Liver (tissue), 9 donors: ENCODE data around the gene SLC45A1. TPM values are rescaled to one million over a fixed set of nuclear protein-coding genes. Genes with fewer than 3 reads are reported as not detected.

Experiments used
- DNase-seq: peaks from one replicate; pipeline ENCODE4 v3.0.0-alpha.2; 2017; ENCODE audit warnings: low spot score
- H3K27ac ChIP-seq, 2 donors: one replicate each; pipeline ENCODE4 v1.7.0; 2013; ENCODE audit warnings: inconsistent platforms in 2 of 2, low read length in 2 of 2, control low read depth in 1 of 2, low read depth in 1 of 2, mild to moderate bottlenecking in 1 of 2
- H3K27me3 ChIP-seq, 4 donors: one replicate each; pipeline versions ENCODE4 v1.6.1 to v1.7.0; 2013; ENCODE audit warnings: low read length in 3 of 4, inconsistent platforms in 1 of 4, mild to moderate bottlenecking in 1 of 4, moderate library complexity in 1 of 4; ENCODE audit not compliant: control insufficient read depth in 4 of 4, insufficient read depth in 4 of 4
- H3K36me3 ChIP-seq, 4 donors: one replicate each; pipeline versions ENCODE4 v1.6.1 to v1.7.0; 2013; ENCODE audit warnings: low read length in 3 of 4, mild to moderate bottlenecking in 3 of 4, low read depth in 1 of 4, moderate library complexity in 1 of 4; ENCODE audit not compliant: control insufficient read depth in 4 of 4, insufficient read depth in 3 of 4
- H3K4me1 ChIP-seq, 4 donors: one replicate each; pipeline versions ENCODE4 v1.6.1 to v1.7.0; 2013; ENCODE audit warnings: low read length in 3 of 4, mild to moderate bottlenecking in 3 of 4, moderate library complexity in 1 of 4; ENCODE audit not compliant: control insufficient read depth in 4 of 4, insufficient read depth in 4 of 4
- H3K4me3 ChIP-seq, 3 donors: one replicate each; pipeline versions ENCODE4 v1.6.1 to v1.7.0; 2013; ENCODE audit warnings: low read length in 3 of 3, control low read depth in 1 of 3, low read depth in 1 of 3, mild to moderate bottlenecking in 1 of 3
- H3K9ac ChIP-seq, 2 donors: one replicate each; pipeline ENCODE4 v1.7.0; 2013; ENCODE audit warnings: low read length in 2 of 2, mild to moderate bottlenecking in 2 of 2, moderate library complexity in 2 of 2, control low read depth in 1 of 2, low read depth in 1 of 2
- H3K9me3 ChIP-seq, 4 donors: one replicate each; pipeline versions ENCODE4 v1.6.1 to v1.7.0; 2013; ENCODE audit warnings: low read length in 3 of 4; ENCODE audit not compliant: control insufficient read depth in 4 of 4
- ATF3 ChIP-seq: IDR thresholded peaks from 2 replicates; pipeline ENCODE4 v1.6.1; 2016; ENCODE audit warnings: antibody characterized with exemption
- CTCF ChIP-seq: fragments of 150-350 bp; IDR thresholded peaks from 2 replicates; pipeline ENCODE4 v1.5.1; 2017; ENCODE audit warnings: improper control_type of control experiment, low read depth, low read length; ENCODE audit not compliant: missing input control
- EGR1 ChIP-seq, 2 donors: IDR thresholded peaks; 2 replicates each; pipeline ENCODE4 v1.6.1; 2016 to 2018; ENCODE audit warnings: antibody characterized with exemption in 2 of 2, low read depth in 2 of 2
- GABPA ChIP-seq, 2 donors: IDR thresholded peaks in 1 of 2; conservative IDR thresholded peaks in 1 of 2; 2 replicates each; pipeline ENCODE4 v1.6.1; 2016; ENCODE audit warnings: antibody characterized with exemption in 2 of 2, mild to moderate bottlenecking in 1 of 2, moderate library complexity in 1 of 2
- HNF4A ChIP-seq, 2 donors: conservative IDR thresholded peaks; 2 replicates each; pipeline ENCODE4 v1.6.1; 2016; ENCODE audit warnings: antibody characterized with exemption in 2 of 2, mild to moderate bottlenecking in 2 of 2
- HNF4G ChIP-seq: IDR thresholded peaks from 2 replicates; pipeline ENCODE4 v1.6.1; 2016; ENCODE audit warnings: antibody characterized with exemption
- JUND ChIP-seq, 2 donors: IDR thresholded peaks; 2 replicates each; pipeline ENCODE4 v1.6.1; 2016; ENCODE audit warnings: antibody characterized with exemption in 2 of 2
- RAD21 ChIP-seq, 2 donors: IDR thresholded peaks; 2 replicates each; pipeline ENCODE4 v1.6.1; 2016; ENCODE audit warnings: antibody characterized with exemption in 2 of 2, mild to moderate bottlenecking in 2 of 2
- REST ChIP-seq: IDR thresholded peaks from 2 replicates; pipeline ENCODE4 v1.6.1; 2016; ENCODE audit warnings: antibody characterized with exemption, mild to moderate bottlenecking
- RXRA ChIP-seq, 2 donors: IDR thresholded peaks; 2 replicates each; pipeline ENCODE4 v1.6.1; 2017 to 2018; ENCODE audit warnings: antibody characterized with exemption in 2 of 2, mild to moderate bottlenecking in 1 of 2
- SP1 ChIP-seq: IDR thresholded peaks from 2 replicates; pipeline ENCODE4 v1.6.1; 2018; ENCODE audit warnings: antibody characterized with exemption, mild to moderate bottlenecking
- TAF1 ChIP-seq: conservative IDR thresholded peaks from 2 replicates; pipeline ENCODE4 v1.6.1; 2016; ENCODE audit warnings: antibody characterized with exemption, mild to moderate bottlenecking
- YY1 ChIP-seq: IDR thresholded peaks from 2 replicates; pipeline ENCODE4 v1.6.1; 2016; ENCODE audit warnings: antibody characterized with exemption, mild to moderate bottlenecking
- ZBTB33 ChIP-seq: IDR thresholded peaks from 2 replicates; pipeline ENCODE4 v1.6.1; 2016; ENCODE audit warnings: antibody characterized with exemption
- WGBS: extraction: QIAGEN DNeasy Blood & Tissue Kit; methylation state at CpG from one replicate; pipeline ENCODE4 v1.1.7; 2013; 5-methylcytosine and 5-hydroxymethylcytosine counted together
- polyA plus RNA-seq, 2 donors: library from polyadenylated mRNA; stranded (reverse) in 1 of 2; unstranded in 1 of 2; fragments of 200-250 nt in 1 of 2; fragments of >200 nt in 1 of 2; fragmentation: Nextera tagmentation in 1 of 2; extraction: Ambion mirVana in 1 of 2; gene quantifications; one replicate each; pipeline versions ENCODE4 v1.2.1 to v1.2.3, GENCODE V29; 2013 to 2015
- total RNA-seq, 2 donors: library from RNA; depleted of rRNA; stranded (reverse); fragments of >200 nt; gene quantifications; one replicate each; pipeline ENCODE4 v1.2.3, GENCODE V29; 2014
- TF ChIP-seq, protein P1 (sequence below): IDR thresholded peaks from 2 replicates; pipeline ENCODE4 v1.6.1; 2016; ENCODE audit warnings: antibody characterized with exemption
- donor health status: healthy.
- donor health status: healthy.
- donor health status: healthy.
- donor health status: healthy.
- donor health status: healthy.

The SLC45A1 gene
- total and polyA plus RNA-seq, 4 donors: 0.08 to 0.29 (median 0.14) TPM; not detected in 1

DNA sequence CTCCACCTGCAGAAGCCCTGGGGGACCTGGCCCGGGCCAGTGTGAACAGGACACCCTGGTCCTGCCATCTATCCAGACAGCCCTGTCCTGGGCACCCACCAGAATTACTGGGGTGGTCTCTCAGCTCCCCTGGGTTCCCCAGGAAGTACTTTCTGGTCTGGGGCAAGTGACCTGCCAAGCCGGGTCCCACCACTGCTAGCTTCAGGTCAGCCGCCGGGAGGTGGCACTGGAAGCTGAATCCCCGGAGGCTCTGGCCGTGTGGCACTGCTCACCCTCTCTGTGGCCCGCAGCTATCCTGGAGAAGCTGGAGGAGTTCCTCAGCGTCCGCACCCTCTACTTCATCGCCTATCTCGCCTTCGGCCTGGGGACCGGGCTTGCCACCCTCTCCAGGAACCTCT lies 21.3 kb downstream of the SLC45A1 start:
- Histone ChIP-seq H3K4me1 (no peaks in the 10 kb centered on the region), H3K36me3 (no peaks in the 10 kb centered on the region), H3K9ac (no peak overlapping the region), H3K27ac (no peak overlapping the region), H3K27me3 (no peaks in the 10 kb centered on the region), H3K4me3 (no peak overlapping the region), H3K9me3 (no peaks in the 10 kb centered on the region)
- DNase-seq: no peak
- 93% methylated on average over 13 of the region's 13 CpGs for WGBS
- TF ChIP-seq REST: no peak
- no peak for TF ChIP-seq RXRA (IDR thresholded peaks at IDR 0.05)
- TF ChIP-seq RAD21 (IDR thresholded peaks at IDR 0.05): no peak
- TF ChIP-seq HNF4G: no peak
- TF ChIP-seq ATF3: no peak
- TF ChIP-seq ZBTB33: no peak
- TF ChIP-seq YY1: no peak
- TF ChIP-seq EGR1 (IDR thresholded peaks at IDR 0.05; ENCODE audit: low read depth in 2 of 2): no peak
- no peak for TF ChIP-seq SP1
- no peak for TF ChIP-seq GABPA (IDR thresholded peaks at IDR 0.05 in 1 of 2, conservative IDR thresholded peaks at IDR 0.05 in 1 of 2)
- no peak for TF ChIP-seq JUND (IDR thresholded peaks at IDR 0.05)
- TF ChIP-seq, protein P1, sequence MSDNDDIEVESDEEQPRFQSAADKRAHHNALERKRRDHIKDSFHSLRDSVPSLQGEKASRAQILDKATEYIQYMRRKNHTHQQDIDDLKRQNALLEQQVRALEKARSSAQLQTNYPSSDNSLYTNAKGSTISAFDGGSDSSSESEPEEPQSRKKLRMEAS: no peak
- no peak for TF ChIP-seq HNF4A (conservative IDR thresholded peaks at IDR 0.05)

DNA sequence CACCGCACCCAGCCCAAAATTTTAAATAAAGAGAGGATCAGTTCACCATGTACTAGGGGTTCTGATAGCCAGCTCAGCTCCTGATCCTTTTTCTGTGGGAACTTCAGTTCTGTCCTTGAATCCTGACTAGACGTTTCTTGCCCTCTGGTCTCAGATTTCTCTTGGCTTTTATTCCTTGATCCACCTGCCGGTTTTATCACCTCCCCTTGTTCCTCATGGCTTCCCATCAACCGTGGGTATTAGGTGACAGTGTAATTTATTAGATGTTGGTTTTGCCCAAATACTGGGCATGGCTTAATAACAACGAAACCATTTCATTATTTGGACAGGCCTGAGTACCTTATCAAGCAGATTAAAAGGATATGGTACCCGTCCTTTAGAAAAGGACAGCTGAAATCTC lies 22.5 kb downstream of the SLC45A1 start:
- WGBS: 87% methylated on average over 6 of the region's 6 CpGs
- H3K9me3 ChIP-seq: no peaks in the 10 kb centered on the region
- no peak overlapping the region for H3K4me3 ChIP-seq
- DNase-seq: no peak
- H3K36me3 ChIP-seq: no peaks in the 10 kb centered on the region
- no peaks in the 10 kb centered on the region for H3K4me1 ChIP-seq
- H3K9ac ChIP-seq: no peak overlapping the region
- H3K27ac ChIP-seq: no peak overlapping the region
- TF ChIP-seq YY1: no peak
- TF ChIP-seq CTCF: no peak
- no peak for TF ChIP-seq HNF4A (conservative IDR thresholded peaks at IDR 0.05)
- no peak for TF ChIP-seq REST
- TF ChIP-seq GABPA (IDR thresholded peaks at IDR 0.05 in 1 of 2, conservative IDR thresholded peaks at IDR 0.05 in 1 of 2): no peak
- TF ChIP-seq TAF1: no peak
- no peak for TF ChIP-seq RXRA (IDR thresholded peaks at IDR 0.05)
- no peaks in the 10 kb centered on the region for H3K27me3 ChIP-seq
